Stimulated activated CD4-positive, alpha-beta T cell treated with anti-CD3 and anti-CD28 coated beads, Interleukin-12 subunit alpha, Interleukin-12 subunit beta, amount 100 ng/mL, for 4 hours (primary cell): ENCODE results near the gene CSF2.

Experiments used
- DNase-seq: peaks from one replicate; pipeline ENCODE4 v3.0.0-alpha.2; 2020

The CSF2 gene

DNA sequence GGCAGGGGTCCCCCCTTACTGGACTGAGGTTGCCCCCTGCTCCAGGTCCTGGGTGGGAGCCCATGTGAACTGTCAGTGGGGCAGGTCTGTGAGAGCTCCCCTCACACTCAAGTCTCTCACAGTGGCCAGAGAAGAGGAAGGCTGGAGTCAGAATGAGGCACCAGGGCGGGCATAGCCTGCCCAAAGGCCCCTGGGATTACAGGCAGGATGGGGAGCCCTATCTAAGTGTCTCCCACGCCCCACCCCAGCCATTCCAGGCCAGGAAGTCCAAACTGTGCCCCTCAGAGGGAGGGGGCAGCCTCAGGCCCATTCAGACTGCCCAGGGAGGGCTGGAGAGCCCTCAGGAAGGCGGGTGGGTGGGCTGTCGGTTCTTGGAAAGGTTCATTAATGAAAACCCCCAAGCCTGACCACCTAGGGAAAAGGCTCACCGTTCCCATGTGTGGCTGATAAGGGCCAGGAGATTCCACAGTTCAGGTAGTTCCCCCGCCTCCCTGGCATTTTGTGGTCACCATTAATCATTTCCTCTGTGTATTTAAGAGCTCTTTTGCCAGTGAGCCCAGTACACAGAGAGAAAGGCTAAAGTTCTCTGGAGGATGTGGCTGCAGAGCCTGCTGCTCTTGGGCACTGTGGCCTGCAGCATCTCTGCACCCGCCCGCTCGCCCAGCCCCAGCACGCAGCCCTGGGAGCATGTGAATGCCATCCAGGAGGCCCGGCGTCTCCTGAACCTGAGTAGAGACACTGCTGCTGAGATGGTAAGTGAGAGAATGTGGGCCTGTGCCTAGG is at the start of gene CSF2:
TSS of gene CSF2 (plus strand) at position 559 of the 783 bp plus-strand sequence. CDS start at position 594, 35 bp downstream.
- no peak for DNase-seq

- no peak for DNase-seq
Observed at GRCh38 chr5:132024117-132024435, 49.5 kb upstream of the CSF2 start.

- no peak for DNase-seq
Observed at GRCh38 chr5:132024789-132025402, 48.7 kb upstream of the CSF2 start.

DNA sequence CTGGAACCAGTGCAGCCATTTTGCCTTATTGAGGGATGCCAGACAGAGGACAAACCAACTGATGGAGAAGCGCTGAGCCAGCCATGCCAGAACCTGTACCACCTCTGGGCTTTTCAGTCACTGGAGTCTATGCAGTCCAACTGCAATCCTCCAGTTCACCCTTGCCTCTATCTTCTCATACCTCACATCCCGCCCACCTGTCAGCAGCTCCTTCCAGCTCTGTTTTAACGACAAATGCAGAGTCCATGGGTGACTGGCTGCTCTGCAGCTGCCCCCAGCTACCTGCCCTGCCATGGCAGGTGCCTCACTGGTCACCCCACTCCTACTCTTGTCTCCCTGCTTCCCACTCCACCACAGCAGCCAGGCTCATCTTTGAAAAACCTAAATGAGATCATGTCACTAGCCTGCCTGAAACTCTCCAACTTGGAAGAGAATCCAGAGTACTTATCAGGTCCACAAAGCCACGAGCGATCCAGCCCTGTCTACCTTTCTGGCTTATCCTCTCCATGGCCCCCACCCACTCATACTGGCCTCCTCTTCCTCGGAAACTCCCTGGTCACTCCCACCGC is 48.1 kb upstream of the CSF2 start:
- DNase-seq, result no peak

DNA sequence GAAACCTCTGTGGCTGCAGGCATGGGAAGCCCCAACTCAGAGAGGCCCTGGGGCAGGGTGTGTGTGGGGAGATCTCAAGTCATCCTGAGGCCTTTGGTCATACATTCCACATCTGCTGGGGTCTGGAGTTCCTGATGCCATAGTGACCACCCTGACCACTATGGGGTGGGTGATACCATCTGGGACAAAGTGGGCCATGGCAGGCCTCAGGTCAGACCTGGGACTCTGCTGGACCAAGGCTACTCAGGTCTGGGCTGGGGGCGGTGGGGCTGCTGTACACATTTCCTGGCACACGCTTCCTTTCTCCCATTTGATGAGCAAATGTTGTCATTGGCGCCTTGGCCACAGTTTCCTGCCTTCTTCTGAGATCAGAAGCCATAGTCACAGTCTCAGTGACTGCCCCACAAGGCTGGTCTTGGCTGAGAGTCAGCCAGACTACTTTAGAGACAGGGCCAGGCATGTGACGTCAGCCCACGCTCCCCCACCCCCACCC is 47.0 kb upstream of the CSF2 start:
- no peak for DNase-seq

GRCh38 chr5:132027027-132027426 is 46.6 kb upstream of the CSF2 start:
- no peak for DNase-seq

- DNase-seq, result no peak
Observed at GRCh38 chr5:132029609-132030330, 43.8 kb upstream of the CSF2 start.

DNA sequence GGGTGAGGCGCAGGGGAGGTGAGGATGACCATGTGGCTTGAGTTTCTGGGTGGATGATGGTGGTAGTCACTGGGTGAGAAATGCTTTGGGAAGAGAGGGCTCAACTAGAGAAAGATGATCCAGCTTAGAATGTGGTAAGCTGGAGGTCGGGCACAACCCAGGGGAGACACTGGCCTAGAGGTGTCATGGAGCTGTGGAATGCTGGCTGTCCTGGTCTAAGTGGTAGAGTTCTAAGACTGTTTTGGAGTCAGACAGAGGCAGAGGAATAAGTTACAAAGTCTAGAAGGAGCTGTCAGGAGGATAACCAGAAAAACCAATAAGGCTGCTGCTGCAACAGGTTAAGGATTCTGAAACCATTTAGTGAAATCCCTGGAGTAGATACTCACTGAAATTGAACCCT is 43.0 kb upstream of the CSF2 start:
- DNase-seq, result no peak

DNA sequence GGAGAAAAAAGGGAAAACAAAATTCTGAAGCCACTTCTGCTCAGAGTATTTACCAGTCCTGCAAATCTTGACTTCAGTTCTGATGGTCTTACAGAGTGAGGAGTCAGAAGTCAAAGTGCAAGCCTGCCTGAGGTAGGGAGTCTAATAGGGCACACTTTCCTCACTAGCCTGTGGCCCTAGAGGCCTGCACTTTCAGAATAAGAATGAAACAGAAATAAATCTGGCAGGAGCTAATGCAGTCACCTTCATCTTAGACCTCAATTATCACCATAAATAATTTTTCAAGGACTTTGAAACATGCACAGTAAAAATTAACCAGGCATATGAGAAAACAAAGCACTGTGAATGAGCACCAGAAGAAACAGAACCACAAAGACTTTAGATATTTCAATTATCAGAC is 41.4 kb upstream of the CSF2 start:
- DNase-seq, result no peak

GRCh38 chr5:132033122-132033521 is 40.5 kb upstream of the CSF2 start:
- DNase-seq, result no peak

- no peak for DNase-seq
Observed at GRCh38 chr5:132037353-132037752, 36.2 kb upstream of the CSF2 start.

GRCh38 chr5:132044207-132044606 is 29.4 kb upstream of the CSF2 start:
- DNase-seq, result no peak

DNA sequence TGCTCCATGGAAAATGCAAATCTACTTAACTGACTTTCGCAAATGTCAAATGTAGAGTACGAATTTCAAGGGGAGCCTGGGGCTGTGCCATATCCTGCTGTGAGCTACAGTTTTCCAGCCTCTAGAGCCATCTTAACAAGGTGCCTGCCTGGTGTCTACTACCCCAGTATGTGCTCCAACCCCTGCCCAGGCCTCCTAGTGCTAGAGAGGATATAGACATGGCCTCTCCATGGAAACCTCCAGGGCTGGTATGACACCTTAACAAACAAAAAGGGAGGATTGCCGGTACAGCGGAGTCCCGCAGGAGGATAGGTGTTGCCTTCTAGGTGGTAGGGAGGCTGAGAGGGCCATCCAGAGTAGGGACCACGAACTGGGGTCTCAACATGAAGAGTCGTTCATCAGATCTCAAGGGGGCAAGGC is 26.7 kb upstream of the CSF2 start:
- no peak for DNase-seq

- DNase-seq, result no peak
Observed at GRCh38 chr5:132049093-132049492, 24.5 kb upstream of the CSF2 start.

DNA sequence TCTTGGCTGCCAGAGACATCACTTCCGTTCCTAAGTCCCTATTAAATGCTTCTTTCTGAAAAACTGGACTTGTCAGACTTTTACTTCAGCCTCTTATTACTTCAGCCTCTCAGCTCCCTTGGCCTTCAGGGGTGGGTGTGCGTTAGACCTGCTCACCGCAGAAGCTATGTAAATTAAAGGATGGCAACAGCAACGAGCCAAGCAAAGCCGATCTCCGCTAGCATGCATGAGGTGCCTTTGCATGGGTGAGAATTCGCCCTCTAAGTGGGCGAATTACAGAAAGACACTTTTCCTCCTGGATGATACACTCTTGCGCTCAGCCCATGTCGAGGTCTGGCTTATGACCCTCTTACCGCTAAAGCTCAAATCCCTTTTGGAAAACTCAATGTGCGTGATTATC is 24.0 kb upstream of the CSF2 start:
- DNase-seq, result no peak

GRCh38 chr5:132050136-132050535 is 23.5 kb upstream of the CSF2 start:
- no peak for DNase-seq

DNA sequence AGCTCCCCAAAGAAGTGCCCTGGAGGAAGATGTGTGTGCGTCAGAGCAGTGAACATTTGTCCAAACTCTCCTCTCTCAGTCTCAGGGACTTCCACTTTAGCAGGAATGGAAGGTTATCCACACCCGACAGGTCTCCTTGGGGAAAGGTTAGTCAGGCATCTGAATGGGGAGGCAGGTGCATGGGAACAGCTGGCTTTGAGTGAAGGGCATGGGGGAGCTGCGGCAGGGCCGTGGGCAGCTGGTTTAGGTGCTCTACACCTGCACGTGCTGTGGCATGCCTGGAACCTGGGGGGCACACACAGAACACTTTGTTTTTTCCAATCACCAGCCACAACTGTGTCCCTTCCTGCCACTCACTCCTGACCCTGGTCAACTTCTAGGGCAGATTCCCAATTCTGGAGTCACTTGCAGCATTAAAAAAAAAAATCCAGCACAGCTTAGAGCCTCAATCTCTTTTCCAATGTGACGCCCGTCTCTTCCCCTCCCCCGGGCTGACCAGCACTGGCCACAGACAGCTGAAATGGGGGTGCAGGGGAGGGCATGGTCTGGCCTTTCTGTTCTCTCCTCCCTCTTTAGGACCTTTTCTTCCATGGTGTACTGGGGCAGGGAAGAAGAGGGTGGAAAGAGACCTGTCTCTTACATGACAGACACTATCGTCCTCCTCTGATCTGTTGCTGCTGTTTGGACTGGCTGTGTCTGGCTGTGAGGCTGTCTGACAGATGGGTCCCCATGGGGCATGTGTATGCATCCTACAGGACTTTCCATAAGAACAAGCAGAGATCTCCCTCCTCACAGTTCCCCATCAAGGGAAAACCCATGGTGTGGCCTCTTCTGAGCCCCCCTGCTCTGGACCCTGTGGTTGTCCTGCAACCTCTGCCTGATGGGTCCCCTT is 22.7 kb upstream of the CSF2 start:
- DNase-seq, result no peak

DNA sequence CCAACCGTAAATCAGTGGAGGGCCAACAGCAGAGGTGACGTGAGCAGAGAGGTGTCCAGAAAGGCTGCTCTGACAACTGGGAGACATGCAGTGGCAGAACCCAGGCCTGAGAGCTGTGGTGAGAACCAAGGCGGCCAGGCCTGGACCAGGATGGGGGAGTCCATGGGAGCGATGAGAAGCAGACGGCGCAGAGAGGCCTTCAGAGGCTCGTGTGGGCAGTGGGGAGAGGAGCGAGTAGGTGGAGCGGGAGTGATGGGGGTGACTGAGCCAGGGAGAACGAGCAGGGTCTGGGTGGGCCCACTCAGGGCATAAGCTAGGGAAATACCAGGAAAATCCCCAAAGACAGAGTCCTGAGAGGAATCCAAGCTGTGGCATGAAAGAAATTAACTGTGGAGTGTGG is 21.1 kb upstream of the CSF2 start:
- no peak for DNase-seq

- DNase-seq, result no peak
Observed at GRCh38 chr5:132053483-132053882, 20.1 kb upstream of the CSF2 start.

DNA sequence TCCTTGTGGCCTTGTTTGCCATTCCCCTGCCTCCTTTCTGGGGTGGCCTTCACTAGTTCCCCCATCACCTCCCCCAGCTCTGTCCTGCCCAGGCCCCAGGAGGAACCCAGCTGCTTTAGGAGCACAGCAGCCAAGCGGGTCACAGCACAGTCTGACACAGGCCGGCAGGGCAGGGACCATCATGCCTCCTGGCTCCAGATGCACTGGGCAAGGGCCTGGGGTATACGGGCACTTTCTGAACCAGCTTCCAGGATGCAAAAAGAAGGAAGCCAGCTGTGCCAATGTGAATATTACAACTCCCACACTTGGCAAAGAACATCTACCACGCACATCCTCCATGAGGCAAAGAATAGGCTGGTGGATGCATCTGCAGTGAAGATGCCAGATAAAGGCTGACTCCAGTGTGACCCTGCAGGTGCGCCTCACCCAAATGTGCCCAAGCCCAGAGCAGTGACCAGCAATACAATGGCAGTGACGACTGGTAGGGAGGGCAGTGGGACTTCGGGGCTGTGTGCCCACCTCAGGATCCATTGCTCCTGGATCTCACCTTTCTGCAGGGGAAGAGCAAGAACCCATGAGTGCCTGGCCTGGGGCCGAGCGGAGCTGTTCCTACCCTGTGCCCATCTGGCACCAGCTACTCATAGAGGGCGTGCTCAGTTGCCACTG is 19.4 kb upstream of the CSF2 start:
- DNase-seq, result no peak

GRCh38 chr5:132054697-132055440 is 18.7 kb upstream of the CSF2 start:
- DNase-seq, result no peak
